NCI-H2029 treated with DMSO at 0.1 percent for 48 hours (cell line): ENCODE data around the gene SAYSD1.

Source experiments
- DNase-seq: peaks from one replicate; lab custom pipeline; 2025; lab: John Stamatoyannopoulos, UW

SAYSD1 gene

GRCh38 chr6:39079197-39080125 lies 35.5 kb downstream of the SAYSD1 start:
- DNase-seq: no peak

GRCh38 chr6:39078695-39079094 lies 36.3 kb downstream of the SAYSD1 start:
- no peak for DNase-seq

- no peak for DNase-seq
Measured at GRCh38 chr6:39077882-39078594, 36.9 kb downstream of the SAYSD1 start.

GRCh38 chr6:39076623-39077535 lies 38.1 kb downstream of the SAYSD1 start:
- DNase-seq: no peak

GRCh38 chr6:39075807-39076622 lies 39.0 kb downstream of the SAYSD1 start:
- no peak for DNase-seq

- DNase-seq: no peak
Measured at GRCh38 chr6:39075010-39075686, 39.8 kb downstream of the SAYSD1 start.

- DNase-seq: no peak
Measured at GRCh38 chr6:39074486-39074885, 40.5 kb downstream of the SAYSD1 start.

- no peak for DNase-seq
Measured at GRCh38 chr6:39073471-39074355, 41.3 kb downstream of the SAYSD1 start.

- DNase-seq: no peak
Measured at GRCh38 chr6:39072830-39073229, 42.2 kb downstream of the SAYSD1 start.

- DNase-seq: no peak
Measured at GRCh38 chr6:39068391-39068790, 46.6 kb downstream of the SAYSD1 start.

GRCh38 chr6:39065561-39065960 lies 49.4 kb downstream of the SAYSD1 start:
- DNase-seq: no peak

GRCh38 chr6:39063526-39063925 lies 51.5 kb downstream of the SAYSD1 start:
- no peak for DNase-seq

GRCh38 chr6:39062014-39062740 lies 52.8 kb downstream of the SAYSD1 start:
- DNase-seq: no peak

GRCh38 chr6:39061588-39061987 lies 53.4 kb downstream of the SAYSD1 start:
- DNase-seq: no peak

GRCh38 chr6:39061182-39061581 lies 53.8 kb downstream of the SAYSD1 start:
- DNase-seq: peak; percentile 96

GRCh38 chr6:39060467-39061160 lies 54.4 kb downstream of the SAYSD1 start:
- no peak for DNase-seq

GRCh38 chr6:39059496-39060310 lies 55.3 kb downstream of the SAYSD1 start:
- DNase-seq: peak; percentile 15
